Right lobe of liver (tissue), 6 donors: Measurements from ENCODE around the gene GLIPR1L1. TPM values are rescaled to one million over a fixed set of nuclear protein-coding genes. Genes with fewer than 3 reads are reported as not detected.

Experiments
- ATAC-seq, 4 donors: fragments of 200-7000 bp; cut with Tn5 transposase; one replicate each; pipeline ENCODE4 v1.9.1; 2020; ENCODE audit warnings: mild to moderate bottlenecking in 4 of 4, moderate library complexity in 4 of 4
- DNase-seq, 3 donors: peaks; one replicate each; pipeline ENCODE4 v3.0.0-alpha.2; 2020
- H3K27ac ChIP-seq, 3 donors: fragments of 200-600 bp; one replicate each; pipeline ENCODE4 v1.8.0; 2022
- H3K27me3 ChIP-seq, 2 donors: fragments of 200-600 bp; one replicate each; pipeline ENCODE4 v1.8.0; 2022
- H3K36me3 ChIP-seq, 4 donors: fragments of 200-600 bp; sonication (generic) in 1 of 4; one replicate each; pipeline versions ENCODE4 v1.5.1 to v1.8.0; 2017 to 2022; ENCODE audit warnings: control low read depth in 1 of 4
- H3K4me1 ChIP-seq, 4 donors: fragments of 200-600 bp; sonication (generic) in 1 of 4; one replicate each; pipeline versions ENCODE4 v1.5.1 to v1.8.0; 2017 to 2022; ENCODE audit warnings: control low read depth in 1 of 4
- H3K4me3 ChIP-seq, 3 donors: fragments of 200-600 bp; one replicate each; pipeline ENCODE4 v1.8.0; 2022
- H3K9me3 ChIP-seq, 4 donors: fragments of 200-600 bp; sonication (generic) in 1 of 4; one replicate each; pipeline versions ENCODE4 v1.5.1 to v1.8.0; 2017 to 2022; ENCODE audit warnings: control low read depth in 1 of 4
- POLR2A ChIP-seq: fragments of 450-650 bp; IDR thresholded peaks from one replicate; pipeline ENCODE4 v1.6.1; 2017; ENCODE audit warnings: antibody characterized with exemption, mild to moderate bottlenecking
- WGBS: methylation state at CpG from one replicate; pipeline ENCODE4 v1.1.6; 2018; ENCODE audit warnings: low coverage, low lambda C conversion rate; ENCODE audit not compliant: insufficient coverage; ENCODE audit errors: missing lambda C conversion rate; 5-methylcytosine and 5-hydroxymethylcytosine counted together
- intact Hi-C, 2 donors: fragments of 100-400 bp; cut with DNase I; formaldehyde crosslinking; loops; one replicate each; pipeline versions ENCODE4 v1.11.2 to v1.14.1; 2022
- long read RNA-seq: library from polyadenylated mRNA; unstranded; transcript quantifications from one replicate; pipeline ENCODE4 v2.0.0, GENCODE V29; 2019
- total RNA-seq, 6 experiments: library from RNA; depleted of rRNA in 2 of 6; stranded (reverse); fragments of >200 nt in 2 of 6; fragmentation: NEBNext Ultra II Directional in 3 of 6; extraction: Animal tissue kit (Norgen Biotek cat#: 25700) in 3 of 6; gene quantifications; one replicate each; pipeline versions ENCODE4 v1.1.0 to v1.2.4, GENCODE V29; 2016 to 2023
- TF ChIP-seq, protein P1 (sequence below), 4 donors: fragments of 200-600 bp in 3 of 4; fragments of 450-650 bp in 1 of 4; IDR thresholded peaks; one replicate each; pipeline versions ENCODE4 v1.5.1 to v1.8.0; 2016 to 2022; ENCODE audit warnings: antibody characterized with exemption in 4 of 4, mild to moderate bottlenecking in 2 of 4
- donor health status: DM: no; HTN: yes; CAD: no.
- donor health status: DM: no; HTN: no; CAD: no.
- donor health status: DM: no; HTN: no; CAD: no.
- donor health status: DM: no; HTN: yes; CAD: no.
- donor health status: DM: no; HTN: yes; CAD: no.

The GLIPR1L1 gene, protein sequence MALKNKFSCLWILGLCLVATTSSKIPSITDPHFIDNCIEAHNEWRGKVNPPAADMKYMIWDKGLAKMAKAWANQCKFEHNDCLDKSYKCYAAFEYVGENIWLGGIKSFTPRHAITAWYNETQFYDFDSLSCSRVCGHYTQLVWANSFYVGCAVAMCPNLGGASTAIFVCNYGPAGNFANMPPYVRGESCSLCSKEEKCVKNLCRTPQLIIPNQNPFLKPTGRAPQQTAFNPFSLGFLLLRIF
- not detected for total RNA-seq
- long read RNA-seq = 0 reads

- H3K9me3 ChIP-seq = no peaks in the 10 kb centered on the region
- H3K27me3 ChIP-seq = no peaks in the 10 kb centered on the region
- no peak within 1 kb of the TSS for H3K27ac ChIP-seq
- intact Hi-C loops = loop anchor here in 1 of 2 donors (10.0 kb wide), 1 partner anchor 170 kb away; no protein-coding TSS in a partner anchor
- peak; percentile 75 to 86 (median 77) for DNase-seq
- ATAC-seq = peak; percentile 83 to 89 (median 86)
- TF ChIP-seq POLR2A = no peak
- TF ChIP-seq, protein P1, sequence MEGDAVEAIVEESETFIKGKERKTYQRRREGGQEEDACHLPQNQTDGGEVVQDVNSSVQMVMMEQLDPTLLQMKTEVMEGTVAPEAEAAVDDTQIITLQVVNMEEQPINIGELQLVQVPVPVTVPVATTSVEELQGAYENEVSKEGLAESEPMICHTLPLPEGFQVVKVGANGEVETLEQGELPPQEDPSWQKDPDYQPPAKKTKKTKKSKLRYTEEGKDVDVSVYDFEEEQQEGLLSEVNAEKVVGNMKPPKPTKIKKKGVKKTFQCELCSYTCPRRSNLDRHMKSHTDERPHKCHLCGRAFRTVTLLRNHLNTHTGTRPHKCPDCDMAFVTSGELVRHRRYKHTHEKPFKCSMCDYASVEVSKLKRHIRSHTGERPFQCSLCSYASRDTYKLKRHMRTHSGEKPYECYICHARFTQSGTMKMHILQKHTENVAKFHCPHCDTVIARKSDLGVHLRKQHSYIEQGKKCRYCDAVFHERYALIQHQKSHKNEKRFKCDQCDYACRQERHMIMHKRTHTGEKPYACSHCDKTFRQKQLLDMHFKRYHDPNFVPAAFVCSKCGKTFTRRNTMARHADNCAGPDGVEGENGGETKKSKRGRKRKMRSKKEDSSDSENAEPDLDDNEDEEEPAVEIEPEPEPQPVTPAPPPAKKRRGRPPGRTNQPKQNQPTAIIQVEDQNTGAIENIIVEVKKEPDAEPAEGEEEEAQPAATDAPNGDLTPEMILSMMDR (IDR thresholded peaks at IDR 0.05) = peak; percentile 89 to 97 (median 94)
- peak within 1 kb of the TSS in 2 of 3 donors; percentile 7 to 24 for H3K4me3 ChIP-seq
- peaks cover 0 to 7% (median 3%) of the 10 kb centered on the region in 4 donors for H3K4me1 ChIP-seq
- H3K36me3 ChIP-seq = no peaks in the 10 kb centered on the region
- 6% methylated on average over 23 of the region's 23 CpGs for WGBS
Observed at GRCh38 chr12:75334384-75335030, at the start of gene GLIPR1L1. TSS of gene GLIPR1L1 (plus strand) at chr12:75334670. CDS start at chr12:75334729, 59 bp downstream.

GRCh38 chr12:75288860-75289259, 45.6 kb upstream of the GLIPR1L1 start:
- intact Hi-C loops = no loop called here
- 90% methylated on average over 1 of the region's 1 CpG for WGBS
- Histone ChIP-seq H3K4me3 (no peak overlapping the region), H3K27ac (no peak overlapping the region), H3K4me1 (no peaks in the 10 kb centered on the region), H3K36me3 (no peaks in the 10 kb centered on the region), H3K27me3 (no peaks in the 10 kb centered on the region), H3K9me3 (no peaks in the 10 kb centered on the region)
- no peak for DNase-seq
- ATAC-seq = no peak
- TF ChIP-seq, protein P1 (IDR thresholded peaks at IDR 0.05) = no peak
- TF ChIP-seq POLR2A = no peak

- no peak for DNase-seq
- ATAC-seq = no peak
- no peaks in the 10 kb centered on the region for H3K36me3 ChIP-seq
- no peaks in the 10 kb centered on the region for H3K27me3 ChIP-seq
- WGBS = 95% methylated on average over 1 of the region's 1 CpG
- TF ChIP-seq, protein P1 (IDR thresholded peaks at IDR 0.05) = peak in 1 of 4 donors; percentile 10
- no peak for TF ChIP-seq POLR2A
- no peak overlapping the region for H3K27ac ChIP-seq
- H3K4me1 ChIP-seq = no peaks in the 10 kb centered on the region
- no peaks in the 10 kb centered on the region for H3K9me3 ChIP-seq
- H3K4me3 ChIP-seq = no peak overlapping the region
- intact Hi-C loops = no loop called here
Observed at GRCh38 chr12:75289753-75290152, 44.7 kb upstream of the GLIPR1L1 start.

DNA sequence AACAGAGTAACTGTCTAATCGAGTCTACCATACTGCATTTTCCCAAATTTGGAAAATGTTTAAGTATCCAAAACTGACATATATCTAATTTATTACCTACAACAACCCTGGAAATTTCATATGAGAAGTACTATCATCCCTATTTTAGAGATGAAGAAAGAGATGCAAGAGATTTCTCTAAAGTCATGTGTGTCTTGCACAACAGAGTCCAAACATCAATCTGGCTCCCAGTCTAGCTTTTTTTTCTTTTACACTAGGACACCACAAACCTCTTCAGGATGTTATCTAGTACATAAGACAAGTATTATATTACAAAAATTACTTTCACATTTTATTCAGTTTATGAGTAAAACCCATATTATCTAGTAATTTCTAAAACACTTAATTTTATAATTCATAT, 43.5 kb upstream of the GLIPR1L1 start:
- DNase-seq (no peak), ATAC-seq (peak in 2 of 4 donors; percentile 68 to 70)
- Histone ChIP-seq H3K27me3 (no peaks in the 10 kb centered on the region), H3K4me1 (no peaks in the 10 kb centered on the region), H3K4me3 (no peak overlapping the region), H3K27ac (no peak overlapping the region), H3K9me3 (no peaks in the 10 kb centered on the region), H3K36me3 (no peaks in the 10 kb centered on the region)
- no peak for TF ChIP-seq POLR2A
- TF ChIP-seq, protein P1 (IDR thresholded peaks at IDR 0.05) = no peak
- 100% methylated on average over 1 of the region's 1 CpG for WGBS
- intact Hi-C loops = no loop called here
